Activated CD8-positive, alpha-beta memory T cell treated with anti-CD3 and anti-CD28 coated beads, Interleukin-2, amount 50 U/mL, for 24 hours (primary cell): ENCODE measurements around the gene USP5.

ENCODE experiments used
- DNase-seq: peaks from one replicate; pipeline ENCODE4 v3.0.0-alpha.2; 2020; ENCODE audit errors: extremely low read depth

The USP5 gene

GRCh38 chr12:6826125-6826733, 25.7 kb upstream of the USP5 start:
- no peak for DNase-seq

- no peak for DNase-seq
These were observed 25.1 kb upstream of the USP5 start for GRCh38 chr12:6826734-6827436.

- no peak for DNase-seq
These were observed 24.5 kb upstream of the USP5 start for GRCh38 chr12:6827437-6827911.

- DNase-seq = no peak
These were observed 23.8 kb upstream of the USP5 start, which contains the start of gene P3H3 for GRCh38 chr12:6827982-6828780. TSS of gene P3H3 (plus strand) at chr12:6828407. CDS start at chr12:6828441, 34 bp downstream.

GRCh38 chr12:6828781-6829535, 23.0 kb upstream of the USP5 start:
- no peak for DNase-seq

GRCh38 chr12:6829536-6830220, 22.3 kb upstream of the USP5 start:
- DNase-seq = no peak

GRCh38 chr12:6830286-6830890, 21.6 kb upstream of the USP5 start:
- no peak for DNase-seq

GRCh38 chr12:6830999-6831398, 21.0 kb upstream of the USP5 start:
- no peak for DNase-seq

GRCh38 chr12:6831450-6831995, 20.4 kb upstream of the USP5 start:
- no peak for DNase-seq

- DNase-seq = no peak
These were observed 19.8 kb upstream of the USP5 start for GRCh38 chr12:6832125-6832524.

GRCh38 chr12:6833189-6833890, 18.6 kb upstream of the USP5 start:
- DNase-seq = no peak

GRCh38 chr12:6834254-6834653, 17.7 kb upstream of the USP5 start:
- no peak for DNase-seq

- no peak for DNase-seq
These were observed 17.1 kb upstream of the USP5 start for GRCh38 chr12:6834873-6835272.

GRCh38 chr12:6836851-6837250, 15.1 kb upstream of the USP5 start:
- DNase-seq = no peak

- no peak for DNase-seq
These were observed 14.4 kb upstream of the USP5 start for GRCh38 chr12:6837370-6838060.

GRCh38 chr12:6838854-6839253, 13.1 kb upstream of the USP5 start:
- DNase-seq = no peak

- DNase-seq = no peak
These were observed 12.3 kb upstream of the USP5 start for GRCh38 chr12:6839482-6840201.

- no peak for DNase-seq
These were observed 11.6 kb upstream of the USP5 start for GRCh38 chr12:6840330-6840729.
